CD1c-positive myeloid dendritic cell (primary cell): ENCODE results near the gene SRR.

Experiments used
- DNase-seq: peaks from one replicate; pipeline ENCODE4 v3.0.0-alpha.2; 2016; ENCODE audit errors: extremely low spot score

Gene SRR

GRCh38 chr17:2371183-2372130 lies 67.7 kb downstream of the SRR start:
- DNase-seq = no peak

- DNase-seq = no peak
These were observed 68.4 kb downstream of the SRR start for GRCh38 chr17:2372180-2372579.

DNA sequence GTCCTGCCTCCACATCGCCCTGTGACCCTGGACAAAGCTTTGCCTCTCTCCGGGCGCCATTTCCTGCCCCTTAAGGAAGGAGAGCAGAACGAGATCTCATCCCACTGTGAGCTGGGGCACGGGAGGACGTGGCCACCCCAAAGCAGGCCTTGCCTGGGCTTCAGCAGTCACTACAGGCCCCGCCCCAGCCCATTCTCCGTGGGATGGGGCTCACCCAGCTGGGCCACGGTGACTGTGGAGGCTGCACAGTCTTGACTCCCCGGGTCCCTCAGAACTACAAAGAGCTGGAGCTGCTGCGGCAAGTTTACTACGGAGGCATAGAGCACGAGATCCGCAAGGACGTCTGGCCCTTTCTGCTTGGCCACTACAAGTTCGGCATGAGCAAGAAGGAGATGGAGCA lies 68.9 kb downstream of the SRR start:
- no peak for DNase-seq

DNA sequence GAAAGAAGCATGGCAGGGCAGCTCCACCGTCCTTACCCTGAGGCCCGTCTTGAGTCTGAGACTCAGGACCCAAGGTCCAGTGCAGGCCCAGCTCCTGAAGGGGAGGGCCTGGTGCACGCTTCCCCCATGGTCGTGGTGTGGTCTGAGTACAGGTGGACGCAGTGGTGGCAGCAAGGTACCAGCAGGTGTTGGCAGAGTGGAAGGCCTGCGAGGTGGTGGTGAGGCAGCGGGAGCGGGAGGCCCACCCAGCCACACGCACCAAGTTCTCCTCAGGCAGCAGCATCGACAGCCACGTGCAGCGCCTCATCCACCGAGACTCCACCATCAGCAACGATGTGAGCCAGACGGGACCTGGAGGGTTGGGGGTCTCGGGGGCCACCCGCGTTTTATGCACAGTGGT lies 69.4 kb downstream of the SRR start:
- DNase-seq = no peak
